GM19395 (cell line): ENCODE results near the gene DLG1.

Source experiments
- ATAC-seq: cut with Tn5 transposase; IDR thresholded peaks from one replicate; pipeline ENCODE4 v1.9.1; 2021; ENCODE audit warnings: mild to moderate bottlenecking, moderate library complexity; ENCODE audit not compliant: unreplicated experiment

DLG1 gene

DNA sequence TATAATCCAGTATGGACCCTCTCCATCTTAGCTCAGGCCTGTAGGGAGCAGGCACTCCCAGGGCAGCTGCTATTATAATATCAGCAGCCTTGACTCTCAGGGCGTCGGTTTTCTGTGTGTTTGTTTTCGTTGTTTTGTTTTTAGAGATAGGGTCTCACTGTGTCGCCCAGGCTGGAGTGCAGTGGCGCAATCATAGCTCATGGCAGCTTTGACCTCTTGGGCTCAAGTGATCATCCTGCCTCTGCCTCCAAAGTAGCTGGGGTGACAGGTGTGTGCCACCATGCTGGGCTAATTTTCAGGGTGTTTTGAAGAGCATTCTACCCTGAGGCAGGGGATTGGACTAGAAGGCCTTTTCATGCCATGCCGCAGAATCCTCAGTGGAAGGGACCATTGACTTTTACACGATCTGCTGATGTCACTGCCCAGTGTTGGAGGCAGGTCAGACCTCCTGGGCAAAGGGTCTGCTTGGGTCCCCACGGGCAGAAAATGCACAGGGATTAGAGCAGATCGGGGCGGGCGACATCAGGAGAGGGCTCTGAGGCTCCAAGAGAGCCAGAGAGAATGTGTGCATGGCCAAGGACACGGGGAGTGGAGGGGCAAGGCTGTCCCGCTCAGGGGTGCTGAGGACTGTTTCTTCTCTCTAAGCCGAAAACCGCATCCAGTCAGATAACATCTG lies 276.5 kb downstream of the DLG1 start:
- no peak for ATAC-seq

DNA sequence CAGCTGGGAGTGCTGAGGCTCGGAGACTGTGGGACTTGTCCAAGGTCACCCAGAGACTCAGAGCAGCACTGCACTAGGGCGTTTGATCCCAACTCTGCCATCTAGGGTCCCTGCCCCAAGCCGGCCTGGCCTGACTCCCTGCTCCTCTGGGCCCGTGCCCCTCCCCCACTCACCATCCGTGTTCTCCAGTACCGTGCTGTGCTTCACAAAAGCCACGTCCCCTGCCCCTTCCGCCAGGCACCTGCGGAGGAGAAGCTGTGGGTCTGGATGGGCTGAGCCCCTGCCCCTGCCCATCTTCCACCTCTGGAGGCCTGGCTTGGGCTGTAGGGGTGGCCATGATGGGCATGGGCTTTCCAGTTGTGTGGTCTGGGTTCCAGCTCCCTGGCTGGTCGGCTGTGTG lies 277.2 kb downstream of the DLG1 start:
- ATAC-seq, result no peak

DNA sequence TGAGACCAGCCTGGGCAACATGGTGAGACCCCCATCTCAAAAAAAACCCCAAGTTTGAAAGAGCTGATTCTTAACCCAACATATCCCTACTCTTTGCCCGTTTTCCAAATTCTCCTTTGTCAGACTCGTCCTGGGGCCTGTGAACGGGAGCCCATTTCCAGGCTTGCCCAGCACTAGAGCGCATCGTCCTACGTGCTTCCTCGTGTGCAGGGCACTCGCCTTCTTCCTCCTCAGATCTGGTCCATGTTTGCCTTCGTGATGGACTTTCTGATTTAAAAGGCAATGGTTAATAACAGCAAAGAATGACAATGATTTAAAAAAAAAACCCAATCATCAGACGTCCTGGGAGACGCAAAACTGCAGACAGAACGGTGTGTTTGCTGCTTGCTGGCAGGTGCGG lies 278.9 kb downstream of the DLG1 start:
- no peak for ATAC-seq

DNA sequence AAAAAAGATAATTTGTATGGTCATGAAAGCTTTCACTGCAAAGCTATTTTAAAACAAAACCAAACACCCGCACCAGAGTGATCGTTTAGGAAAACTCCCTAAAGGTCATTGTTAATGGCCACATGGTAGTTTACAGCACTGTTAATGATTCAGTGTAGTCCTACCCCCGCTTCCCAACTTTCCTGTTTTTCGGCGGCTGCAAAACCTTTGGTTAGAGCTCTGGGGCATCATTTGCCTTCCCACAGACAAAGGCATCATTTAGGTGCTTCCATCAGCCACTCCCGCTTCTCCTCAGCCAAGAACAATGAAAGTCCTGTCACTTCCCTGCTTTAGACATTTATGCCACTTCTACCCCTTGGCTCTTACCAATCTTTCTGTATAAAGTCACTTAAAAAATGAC lies 279.4 kb downstream of the DLG1 start:
- no peak for ATAC-seq

DNA sequence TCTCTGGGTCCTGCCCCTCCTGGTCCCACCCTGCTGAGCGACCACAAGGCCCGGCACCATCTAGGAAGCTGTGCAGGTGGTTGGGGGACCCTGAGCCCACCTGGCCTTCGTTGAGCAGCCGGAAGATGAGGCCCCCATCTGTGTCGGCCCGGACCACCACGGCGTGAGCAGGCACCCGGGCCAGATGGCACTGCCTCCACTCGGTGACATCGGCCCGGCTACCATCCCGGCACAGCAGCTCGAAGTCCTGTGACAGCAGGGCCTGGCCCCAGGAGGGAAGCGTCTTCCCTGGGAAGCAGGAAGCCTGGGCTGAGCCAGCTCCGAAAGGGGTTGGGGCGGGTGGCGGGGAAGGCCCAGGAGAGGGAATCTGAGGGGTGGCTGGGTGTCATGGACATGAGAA lies 281.4 kb downstream of the DLG1 start:
- no peak for ATAC-seq

DNA sequence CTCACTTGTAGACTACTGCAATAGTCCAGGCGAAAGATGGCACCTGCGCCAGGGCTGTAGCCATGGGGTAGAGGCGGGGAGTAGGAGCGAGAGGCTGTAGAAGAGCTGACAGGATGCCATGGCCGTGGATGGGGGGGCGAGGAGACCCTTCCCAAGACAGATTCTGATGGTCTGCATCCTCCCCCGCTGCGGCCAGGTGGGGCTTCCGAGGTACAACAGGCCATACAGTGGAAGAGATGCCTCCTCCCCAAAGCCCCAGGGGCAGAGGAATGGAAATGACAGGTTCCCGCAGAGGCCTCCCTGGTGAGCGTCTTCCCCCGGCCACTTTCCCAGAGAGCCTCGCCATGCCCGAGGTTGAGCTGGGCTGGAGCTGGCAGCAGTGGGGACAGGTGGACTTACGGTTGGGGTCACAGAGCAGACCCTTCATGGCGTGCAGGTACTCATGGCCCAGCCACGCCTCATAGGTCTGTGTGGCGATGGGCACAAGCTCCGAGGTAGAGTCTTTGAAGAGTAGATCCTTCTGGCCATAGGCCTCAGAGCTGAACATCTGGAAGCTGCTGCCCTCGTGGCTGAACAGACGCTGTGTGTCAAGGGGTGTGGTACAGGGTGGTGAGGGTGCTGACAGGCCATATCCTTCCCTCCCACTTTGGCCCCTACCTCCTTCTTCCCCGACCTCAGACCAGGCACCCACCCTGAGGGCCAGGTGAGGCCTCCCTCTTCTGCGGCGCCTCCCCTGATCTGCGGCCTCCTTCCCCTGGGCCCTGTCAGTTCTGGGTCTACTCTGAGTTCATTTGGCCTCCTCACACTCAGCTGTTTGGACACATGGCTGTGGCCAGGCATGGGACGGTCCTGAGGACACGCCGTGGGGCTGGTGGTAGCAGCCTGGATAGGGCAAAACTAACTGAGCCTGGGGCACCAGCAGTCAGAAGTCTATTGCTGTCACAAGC lies 282.3 kb downstream of the DLG1 start:
- no peak for ATAC-seq

DNA sequence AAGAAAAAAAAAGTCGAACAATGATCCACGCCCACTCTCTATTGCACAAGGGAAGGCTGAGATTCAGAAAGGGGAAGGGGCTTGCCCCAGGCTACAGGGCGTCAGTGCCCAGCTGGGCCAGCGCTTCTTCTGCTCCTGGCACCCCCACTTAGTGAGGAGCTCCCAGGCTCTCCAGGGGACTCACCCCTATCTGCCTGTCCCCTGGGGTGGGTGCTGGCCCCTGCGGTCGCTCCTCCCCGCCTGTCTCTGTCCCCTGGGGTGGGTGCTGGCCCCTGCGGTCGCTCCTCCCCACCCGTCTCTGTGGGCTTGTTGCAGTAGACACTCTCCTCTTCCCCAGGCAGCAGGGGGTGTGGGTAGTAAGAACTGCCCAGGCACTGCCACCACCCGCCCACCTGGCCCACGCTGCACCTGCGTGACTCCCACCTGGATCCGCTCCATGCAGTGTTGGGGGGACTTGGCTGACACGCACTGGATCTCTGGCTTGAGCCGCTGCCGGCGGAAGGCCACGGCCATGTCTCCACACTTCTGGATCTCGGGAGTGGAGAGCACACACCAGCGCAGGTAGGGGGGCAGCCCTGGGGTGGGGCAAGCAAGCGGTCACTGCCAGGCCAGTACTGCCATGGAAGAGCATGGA lies 283.4 kb downstream of the DLG1 start:
- no peak for ATAC-seq

DNA sequence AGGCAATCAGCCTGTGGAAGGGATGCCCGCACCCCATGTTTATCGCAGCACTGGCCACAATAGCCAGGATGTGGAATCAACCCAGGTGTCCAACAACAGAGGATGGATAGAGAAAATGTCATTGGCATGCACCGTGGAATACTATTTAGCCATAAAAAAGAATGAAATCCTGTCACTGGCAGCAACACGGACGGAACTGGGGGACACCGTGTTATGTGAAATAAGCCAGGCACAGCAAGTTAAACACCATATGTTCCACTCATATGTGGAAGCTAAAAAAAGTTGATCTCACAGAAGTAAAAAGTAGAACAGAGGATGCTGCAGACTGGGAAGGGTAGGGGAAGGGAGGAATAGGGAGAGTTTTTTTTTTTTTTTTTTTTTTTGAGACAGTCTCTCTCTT lies 284.4 kb downstream of the DLG1 start:
- ATAC-seq, result no peak

DNA sequence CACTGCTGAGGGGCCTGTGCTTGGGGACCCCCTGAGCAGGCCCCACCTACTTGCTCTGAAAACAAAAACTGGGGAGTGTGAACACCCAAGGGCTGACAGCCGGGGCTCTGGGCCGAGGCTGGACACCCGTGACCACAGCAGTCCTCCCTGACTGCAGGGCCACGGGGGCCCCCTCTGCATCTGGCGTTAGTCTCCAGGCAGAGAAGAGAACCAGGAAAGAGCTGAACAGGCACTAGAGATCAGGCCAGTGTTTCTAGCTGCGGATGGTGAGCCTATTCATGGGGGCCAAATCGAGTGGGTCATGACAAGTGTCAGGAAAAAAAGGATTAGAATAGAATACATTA lies 285.9 kb downstream of the DLG1 start:
- no peak for ATAC-seq

DNA sequence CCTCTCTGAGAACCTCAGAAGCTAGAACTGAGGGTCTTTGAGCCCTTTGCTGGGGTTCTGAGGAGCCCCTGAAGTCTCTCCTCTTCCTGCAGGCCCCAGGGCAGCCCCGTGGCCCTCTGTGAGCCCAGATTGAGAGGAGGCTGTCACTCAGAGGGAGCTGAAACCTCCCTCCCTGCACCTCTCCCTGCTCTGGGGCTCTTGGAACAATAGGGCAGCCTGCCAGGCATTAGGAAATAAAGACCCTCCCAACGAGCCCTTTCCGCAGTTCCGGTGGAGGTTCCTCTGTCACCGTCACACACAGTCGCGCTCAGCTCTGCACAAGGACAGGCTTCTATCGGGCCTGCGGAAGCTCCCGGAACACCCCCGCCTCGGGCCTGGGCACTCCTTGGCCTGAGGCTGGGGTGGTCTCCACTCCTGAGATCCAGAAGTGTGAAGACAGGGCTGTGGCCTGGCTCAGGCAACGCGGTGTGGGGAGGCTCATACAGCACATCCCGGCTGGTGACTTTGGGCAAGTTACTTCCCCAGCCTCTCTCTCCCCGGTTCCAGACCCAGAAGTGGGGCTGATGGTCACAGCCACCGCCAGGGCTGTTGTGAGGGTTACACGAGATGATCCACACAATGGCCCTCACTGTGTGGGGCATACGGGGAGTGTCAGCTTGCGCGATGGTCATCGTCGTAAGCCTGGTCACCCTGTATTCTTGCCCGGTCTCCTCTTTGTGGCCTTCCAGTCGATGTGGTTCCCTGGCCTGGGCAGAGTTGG lies 286.5 kb downstream of the DLG1 start:
- ATAC-seq, result no peak

DNA sequence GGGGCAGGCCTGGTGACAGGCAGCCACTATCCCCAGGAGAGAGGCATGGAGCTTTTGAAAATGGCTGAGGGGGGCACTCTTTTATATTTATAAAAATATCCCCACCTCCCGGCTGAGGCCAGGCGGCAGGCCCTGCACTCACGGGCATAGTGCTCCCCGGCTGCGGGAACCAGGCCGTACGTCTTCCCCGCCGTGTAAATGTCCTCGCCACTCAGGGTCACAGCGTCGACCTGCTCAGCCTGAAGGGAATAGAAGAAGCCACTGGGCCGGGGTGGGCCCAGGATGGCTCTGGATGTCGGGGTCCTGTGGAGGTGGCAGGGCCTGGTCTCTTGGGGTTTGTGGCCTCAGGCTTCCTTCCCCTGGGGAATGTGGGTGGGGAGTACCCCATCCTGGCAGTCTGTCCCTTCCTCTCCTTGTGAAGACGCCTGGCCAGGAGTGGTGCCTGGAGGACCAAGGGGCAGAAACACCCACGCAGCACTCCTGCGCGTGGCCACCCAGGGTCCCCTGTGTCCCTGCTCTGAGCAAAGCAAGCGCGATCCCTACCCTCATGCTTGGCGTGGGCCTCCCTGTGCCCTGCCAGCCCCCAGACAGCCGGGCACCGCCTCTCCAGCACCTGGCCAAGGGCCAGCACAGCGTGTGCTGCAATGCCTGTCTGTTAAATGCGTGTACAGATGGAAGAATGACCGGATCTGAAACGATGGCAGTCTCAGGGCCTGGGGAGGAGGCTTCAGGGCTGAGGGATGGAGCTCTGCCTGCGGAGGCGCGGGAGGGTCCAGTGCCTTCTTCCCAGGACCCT lies 287.7 kb downstream of the DLG1 start:
- ATAC-seq, result no peak

DNA sequence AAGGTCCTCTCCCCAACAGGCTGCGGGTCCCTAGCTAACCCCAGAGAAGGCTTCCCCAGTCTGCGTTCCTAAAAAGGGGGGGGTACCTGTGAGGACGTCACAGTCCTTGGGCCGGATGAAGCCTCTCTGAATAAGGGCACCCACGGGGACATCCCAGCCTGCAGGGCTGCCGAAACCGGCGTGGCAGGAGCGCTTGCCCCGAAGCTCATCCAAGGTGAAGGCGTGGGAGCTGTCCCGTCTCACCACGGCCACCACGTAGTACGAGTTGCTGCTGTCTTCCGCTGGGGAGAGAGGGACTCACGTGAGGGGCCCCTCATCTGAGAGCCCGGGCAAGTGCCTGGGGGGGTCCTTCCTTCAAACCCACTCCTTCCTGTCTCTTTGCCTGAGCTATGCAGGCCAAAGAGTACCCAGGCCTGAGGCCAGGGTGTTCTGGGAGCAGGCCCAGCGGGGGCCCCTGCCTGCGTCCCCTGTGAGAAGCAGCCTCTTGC lies 288.8 kb downstream of the DLG1 start:
- no peak for ATAC-seq

DNA sequence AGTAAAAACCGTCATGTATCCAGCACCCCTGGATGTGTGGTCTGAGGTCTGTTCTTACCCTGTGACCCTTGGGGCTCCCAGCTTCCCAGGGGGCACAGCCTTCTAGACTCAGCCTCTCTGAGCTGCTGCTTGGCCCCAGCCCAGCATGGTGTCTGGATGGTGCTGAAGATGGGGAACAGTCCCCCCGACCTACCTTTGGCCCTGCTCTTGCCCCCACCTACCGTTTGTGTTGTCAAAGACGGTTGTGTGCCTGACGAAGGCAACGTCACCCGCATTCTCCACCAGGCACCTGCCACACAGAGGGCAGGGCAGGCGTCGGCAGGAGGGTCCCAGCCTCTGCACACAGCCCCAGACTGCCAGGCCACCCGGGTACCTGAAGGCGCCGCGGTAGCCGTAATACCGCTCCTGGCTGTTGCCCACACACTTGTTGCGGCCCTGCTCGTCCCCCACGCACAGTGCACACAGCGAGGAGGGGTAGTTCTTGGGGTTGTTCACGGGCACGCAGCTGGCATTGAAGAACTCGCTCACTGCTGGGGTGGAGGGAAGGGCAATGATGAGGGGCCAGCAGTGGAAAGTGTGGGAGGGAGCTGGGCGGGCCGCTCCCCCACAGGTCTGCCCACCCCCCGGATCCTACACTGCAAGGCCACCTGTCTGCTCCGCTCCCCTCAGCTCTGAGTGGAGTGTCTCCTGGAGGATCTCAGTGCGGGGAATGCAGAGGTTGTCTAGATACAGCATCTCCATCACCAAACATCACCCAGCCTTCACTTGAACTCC lies 289.8 kb downstream of the DLG1 start:
- ATAC-seq, result no peak

DNA sequence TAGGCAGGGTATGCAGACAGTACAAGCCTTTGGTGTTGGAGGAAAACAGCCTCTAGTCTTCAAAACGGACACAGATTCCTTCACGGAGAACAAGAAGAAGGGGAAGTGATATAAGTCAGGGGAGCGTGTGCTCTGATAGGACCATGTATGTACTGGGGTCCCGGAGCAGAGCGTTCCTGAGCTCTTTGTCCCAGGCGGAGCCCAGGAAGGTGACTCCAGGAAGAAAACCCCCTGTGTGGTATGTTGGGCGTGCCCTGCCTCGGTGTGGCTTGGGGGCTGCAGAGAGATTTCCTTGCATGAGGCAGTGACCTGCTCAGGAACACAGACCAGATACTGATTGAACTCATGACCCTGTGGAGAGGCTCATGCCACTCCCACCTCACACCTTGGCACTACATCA lies 290.5 kb downstream of the DLG1 start:
- ATAC-seq, result no peak

DNA sequence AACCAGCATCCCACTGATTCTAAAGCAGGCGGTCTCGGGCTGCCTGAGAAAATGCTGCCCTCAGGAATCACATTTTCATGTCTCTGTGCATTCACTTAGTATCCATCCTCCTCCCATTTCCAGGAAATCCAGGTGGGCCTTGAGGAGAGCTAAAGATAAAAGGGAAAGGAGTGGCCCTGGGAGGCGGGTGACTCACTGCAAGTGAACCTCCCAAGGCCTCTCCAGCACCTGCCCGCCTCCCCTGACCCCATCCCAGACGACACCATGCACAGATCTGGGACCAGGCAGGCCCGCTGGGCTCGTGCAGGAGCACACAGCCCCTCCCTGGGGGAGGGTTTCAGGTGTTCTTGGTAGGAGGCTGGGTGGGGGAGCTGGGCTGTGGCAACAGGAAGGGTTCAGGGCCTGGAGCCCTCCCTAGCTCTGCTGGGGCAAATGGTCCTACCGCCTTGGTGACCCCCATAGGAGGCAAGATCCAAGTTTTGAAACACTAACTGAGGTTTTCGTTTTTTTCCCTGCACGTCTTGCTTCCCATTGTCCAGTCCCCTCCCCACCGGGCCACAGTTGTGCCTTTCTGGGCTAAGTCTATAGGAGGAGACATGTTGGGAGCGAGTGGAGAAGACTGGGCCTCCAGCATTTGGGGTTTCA lies 291.0 kb downstream of the DLG1 start:
- ATAC-seq, result no peak

DNA sequence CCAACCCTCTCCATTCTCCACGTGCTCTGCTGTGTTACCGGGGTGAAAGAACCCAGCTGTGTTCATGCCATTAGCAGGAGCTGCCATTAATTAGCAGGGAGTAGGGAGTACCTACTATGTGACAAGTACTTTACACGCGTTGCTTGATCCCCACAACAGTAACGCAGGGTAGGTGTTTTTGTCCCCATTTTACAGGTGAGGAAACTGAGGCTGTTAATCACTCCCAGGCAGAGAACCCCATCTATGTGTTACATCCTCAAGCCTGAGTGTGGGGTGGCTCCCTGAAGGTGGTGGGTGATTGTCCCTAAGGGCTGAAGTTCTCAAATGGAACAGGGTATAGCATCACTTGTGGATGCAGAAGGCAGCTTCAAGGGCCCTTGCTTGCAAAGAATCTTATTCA lies 291.6 kb downstream of the DLG1 start:
- no peak for ATAC-seq

DNA sequence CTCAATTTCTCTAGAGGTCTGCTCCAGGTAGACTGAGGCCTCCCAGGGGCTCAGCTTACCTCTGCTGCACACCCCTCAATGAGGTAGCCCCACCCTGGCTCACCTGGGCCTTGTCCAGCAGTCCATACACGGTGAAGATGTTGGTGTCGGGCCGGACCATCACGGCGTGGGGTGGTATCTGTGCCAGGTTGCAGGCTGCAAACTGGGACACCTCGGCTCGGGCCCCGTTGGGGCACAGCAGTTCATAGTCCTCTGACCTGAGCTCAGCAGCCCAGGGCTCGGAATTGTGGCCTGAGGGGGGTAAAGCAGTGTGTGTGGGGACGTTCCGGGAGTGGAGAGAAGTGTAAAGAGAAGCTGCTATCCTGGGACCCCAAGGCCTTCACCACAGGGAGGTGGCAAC lies 292.0 kb downstream of the DLG1 start:
- ATAC-seq, result no peak

DNA sequence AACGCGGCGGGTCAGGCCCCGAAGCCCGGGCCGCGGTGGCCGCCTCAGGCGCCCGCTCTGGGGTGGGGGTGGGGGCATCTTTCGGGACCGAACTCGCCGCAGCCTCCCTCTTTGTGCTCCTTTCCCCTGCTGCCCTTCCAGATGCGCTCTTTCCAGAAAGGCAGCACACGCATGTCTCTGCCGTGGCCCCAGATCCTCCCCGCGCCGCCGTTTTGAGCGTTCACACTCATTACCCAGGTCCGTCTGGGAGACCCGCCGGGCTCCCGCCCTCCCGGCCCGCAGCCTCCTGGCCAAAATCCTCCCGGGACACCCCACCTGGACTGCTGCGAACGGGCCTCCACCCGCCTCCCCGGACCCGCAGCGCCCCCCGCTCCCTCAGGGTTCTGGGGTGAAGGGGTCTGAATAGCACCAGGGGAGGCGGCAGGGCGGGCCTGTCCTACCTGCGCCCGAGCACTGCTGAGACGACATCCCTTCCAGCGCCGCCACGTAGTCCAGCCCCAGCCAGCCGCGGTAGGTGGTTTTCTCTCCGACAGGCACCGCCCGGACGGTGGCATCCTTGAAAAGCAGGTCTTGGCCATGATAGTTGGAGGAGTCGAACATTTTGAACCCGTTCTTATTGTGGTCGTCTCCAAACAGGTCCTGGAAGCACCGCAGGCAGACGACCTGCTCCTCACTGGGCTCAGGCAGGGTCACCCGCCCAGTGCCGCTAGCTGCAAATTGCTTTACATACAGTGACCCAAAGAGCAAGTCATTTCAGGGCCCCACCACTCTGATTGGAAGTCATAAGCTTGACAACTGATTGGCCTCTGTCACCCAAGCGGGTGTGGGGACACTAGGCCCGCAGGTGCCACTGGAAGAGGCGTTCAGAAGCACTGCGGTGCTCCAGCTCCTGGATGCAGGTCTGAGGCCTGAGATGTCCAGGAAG lies 294.7 kb downstream of the DLG1 start:
- ATAC-seq, result peak; percentile 25
